GM12873 (cell line): ENCODE measurements around the gene TENM4.

Source experiments
- TF ChIP-seq, protein P1 (sequence below): IDR thresholded peaks from 2 replicates; pipeline ENCODE4 v1.5.1; 2012; ENCODE audit warnings: low read depth, mild to moderate bottlenecking, moderate library complexity, low read length, control low read depth; ENCODE audit not compliant: insufficient read depth; ENCODE audit errors: missing control alignments

Gene TENM4

DNA sequence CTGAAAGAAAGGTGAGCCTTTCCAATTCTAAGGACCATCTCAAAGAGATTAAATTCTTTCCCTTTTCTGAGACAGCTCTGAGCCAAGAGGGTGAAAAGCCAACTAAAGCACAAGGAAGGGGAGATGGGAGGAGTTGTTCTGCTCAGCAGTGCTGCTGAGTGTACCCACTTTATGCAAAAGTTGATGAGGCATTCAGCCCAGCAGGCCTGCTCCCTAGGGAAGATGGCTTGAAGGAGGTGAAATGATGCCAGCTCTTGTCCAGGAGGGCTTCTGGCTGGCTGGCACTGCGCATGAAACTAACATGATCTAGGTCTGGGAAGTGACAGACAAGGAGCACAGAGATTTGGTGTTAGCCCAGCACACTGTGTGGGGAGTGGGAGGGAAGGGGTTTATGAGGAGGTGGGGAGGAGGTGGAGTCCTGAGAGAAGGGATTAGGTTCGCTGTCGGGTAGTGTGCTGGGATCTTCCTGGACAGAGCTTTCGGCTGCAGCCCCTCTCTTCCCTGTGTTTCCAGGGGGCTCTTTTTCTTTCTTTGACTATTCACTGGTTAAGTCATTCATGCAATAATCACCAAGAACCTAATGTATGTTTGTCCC is 640.6 kb downstream of the TENM4 start:
- TF ChIP-seq, protein P1, sequence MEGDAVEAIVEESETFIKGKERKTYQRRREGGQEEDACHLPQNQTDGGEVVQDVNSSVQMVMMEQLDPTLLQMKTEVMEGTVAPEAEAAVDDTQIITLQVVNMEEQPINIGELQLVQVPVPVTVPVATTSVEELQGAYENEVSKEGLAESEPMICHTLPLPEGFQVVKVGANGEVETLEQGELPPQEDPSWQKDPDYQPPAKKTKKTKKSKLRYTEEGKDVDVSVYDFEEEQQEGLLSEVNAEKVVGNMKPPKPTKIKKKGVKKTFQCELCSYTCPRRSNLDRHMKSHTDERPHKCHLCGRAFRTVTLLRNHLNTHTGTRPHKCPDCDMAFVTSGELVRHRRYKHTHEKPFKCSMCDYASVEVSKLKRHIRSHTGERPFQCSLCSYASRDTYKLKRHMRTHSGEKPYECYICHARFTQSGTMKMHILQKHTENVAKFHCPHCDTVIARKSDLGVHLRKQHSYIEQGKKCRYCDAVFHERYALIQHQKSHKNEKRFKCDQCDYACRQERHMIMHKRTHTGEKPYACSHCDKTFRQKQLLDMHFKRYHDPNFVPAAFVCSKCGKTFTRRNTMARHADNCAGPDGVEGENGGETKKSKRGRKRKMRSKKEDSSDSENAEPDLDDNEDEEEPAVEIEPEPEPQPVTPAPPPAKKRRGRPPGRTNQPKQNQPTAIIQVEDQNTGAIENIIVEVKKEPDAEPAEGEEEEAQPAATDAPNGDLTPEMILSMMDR, result no peak

DNA sequence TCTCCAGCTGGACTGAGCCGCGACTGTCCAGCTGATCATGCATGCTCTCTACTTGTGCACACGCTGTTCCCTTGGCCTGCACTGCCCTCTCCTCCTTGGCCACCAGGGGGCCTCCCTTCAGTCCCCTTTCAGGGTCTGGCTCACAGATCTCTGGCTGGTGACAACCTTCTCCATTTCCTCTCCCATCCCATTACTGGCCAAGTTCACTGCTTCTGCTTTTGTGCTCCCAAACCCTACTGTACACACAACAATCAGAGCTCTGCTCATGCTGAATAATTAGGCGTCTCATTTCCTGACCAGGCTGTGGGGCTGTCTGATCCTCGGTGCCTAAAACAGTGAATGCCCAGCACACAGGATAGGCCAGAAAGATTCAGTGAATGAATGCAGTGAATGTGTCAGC is 642.2 kb downstream of the TENM4 start:
- TF ChIP-seq, protein P1, result peak; percentile 98

DNA sequence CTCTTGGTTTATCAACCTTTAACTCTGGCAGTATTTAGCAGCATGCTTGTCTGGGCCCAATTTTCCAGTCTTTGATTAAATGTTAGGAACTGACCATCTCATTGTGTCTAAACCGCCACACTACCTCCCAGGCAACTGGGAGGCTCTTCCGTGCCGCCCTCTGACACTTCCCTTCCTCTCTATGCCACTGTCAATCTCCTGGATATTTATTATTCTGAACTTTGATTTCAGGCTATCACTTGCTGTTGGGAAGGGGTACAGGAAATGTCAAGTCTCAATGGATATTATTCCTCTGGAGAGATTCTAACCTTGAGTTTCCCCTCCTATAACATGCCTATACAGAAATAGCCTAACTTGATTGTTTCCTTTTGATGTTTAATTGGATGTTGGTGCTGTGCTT is 643.3 kb downstream of the TENM4 start:
- TF ChIP-seq, protein P1, result no peak

DNA sequence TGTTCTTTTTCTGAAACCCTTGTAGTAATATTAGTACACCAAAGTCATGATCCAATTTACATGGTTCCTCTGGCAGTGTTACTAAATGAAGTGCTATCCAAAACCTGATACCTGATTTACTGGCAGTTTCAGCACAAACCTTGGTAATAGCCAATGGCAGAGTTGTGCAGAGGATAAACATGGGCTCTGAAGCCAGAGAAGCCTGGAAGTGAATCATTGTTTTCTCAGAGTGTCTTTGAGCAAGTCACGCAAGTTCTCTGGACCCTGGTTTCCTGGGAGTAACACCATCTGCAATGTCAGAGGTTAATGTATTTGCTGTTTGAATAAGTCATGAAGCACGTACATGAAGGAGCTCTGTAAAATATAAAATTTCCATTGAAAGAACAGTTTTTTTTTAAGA is 643.9 kb downstream of the TENM4 start:
- TF ChIP-seq, protein P1, result no peak

DNA sequence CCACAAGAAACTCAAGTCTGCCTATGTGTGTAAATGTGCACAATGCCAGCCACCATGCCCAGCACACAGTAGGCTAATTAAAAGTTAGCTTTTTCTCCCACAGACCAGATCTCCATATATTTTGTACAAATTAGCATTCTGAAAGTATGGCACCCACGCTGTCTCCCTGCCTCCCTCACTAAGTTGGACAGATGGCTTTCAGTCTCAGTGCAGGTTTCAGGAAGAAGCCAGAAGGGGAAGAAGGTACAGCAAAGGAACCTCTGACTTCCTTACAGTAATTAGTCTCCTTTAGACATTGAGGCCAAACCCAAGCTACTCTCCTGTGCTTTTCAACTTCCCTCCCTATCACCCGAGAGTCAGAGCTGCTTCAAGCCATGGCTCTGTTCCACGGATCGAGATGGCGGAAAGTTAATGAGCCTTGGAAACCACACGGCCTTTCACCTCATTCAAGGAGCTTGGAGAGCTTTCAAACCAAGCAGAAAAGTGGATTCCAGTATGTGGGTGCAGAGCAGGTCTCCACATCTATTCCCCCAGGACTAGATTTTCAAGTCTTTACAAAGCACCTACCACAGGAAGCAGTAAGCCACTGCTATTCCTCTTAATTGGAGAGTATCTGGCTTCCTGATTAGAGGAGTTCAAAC is 645.1 kb downstream of the TENM4 start:
- TF ChIP-seq, protein P1, result no peak

DNA sequence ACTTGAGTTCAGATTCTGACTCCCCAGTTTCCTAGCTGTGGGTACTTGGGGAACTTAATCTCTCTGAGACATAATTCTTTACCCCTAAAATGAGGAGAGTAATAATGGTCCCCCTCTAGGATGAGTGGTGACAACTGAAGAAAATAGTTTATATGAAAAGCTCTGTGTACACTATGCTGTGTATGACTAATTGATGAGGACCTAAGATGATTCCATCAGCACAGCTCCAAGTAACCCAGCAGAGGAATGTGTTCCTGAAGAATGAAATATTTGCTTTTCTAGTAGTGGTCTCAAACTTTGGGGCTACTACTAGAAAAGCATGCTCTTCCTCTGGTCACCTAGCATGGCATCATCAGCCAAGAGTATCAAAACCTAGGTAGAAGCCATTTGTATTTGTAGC is 648.9 kb downstream of the TENM4 start:
- TF ChIP-seq, protein P1, result no peak

DNA sequence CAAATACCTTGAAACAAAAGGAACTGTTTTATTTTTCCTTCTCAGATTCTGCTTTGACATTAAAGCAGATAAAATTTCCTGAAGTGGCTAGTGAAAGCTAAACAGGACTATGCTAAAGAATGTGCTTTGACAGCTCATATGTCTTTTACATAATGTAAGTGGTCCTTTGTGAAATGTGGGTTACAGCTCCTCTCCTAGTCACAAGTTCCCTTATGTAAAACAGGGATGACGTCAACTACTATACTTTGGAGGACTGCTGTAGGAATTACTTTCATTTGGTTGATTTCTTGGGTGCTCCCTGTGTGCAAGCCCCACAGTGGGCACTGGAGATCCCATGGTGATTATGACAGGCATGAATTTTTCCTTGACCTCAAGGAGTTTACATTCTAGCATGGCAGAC is 649.6 kb downstream of the TENM4 start:
- TF ChIP-seq, protein P1, result no peak
